HFFc6 (cell line): ENCODE results near the gene PUDP. TPM values are rescaled to one million over a fixed set of nuclear protein-coding genes. Genes with fewer than 3 reads are reported as not detected.

Source experiments
- DNase-seq: peaks from one replicate; pipeline ENCODE4 v3.0.0-alpha.2; 2018
- H3K27ac Mint-ChIP-seq: 2 replicates; pipeline ENCODE4 v1.8.0; 2020; ENCODE audit warnings: mild to moderate bottlenecking, mixed read lengths
- H3K27me3 Mint-ChIP-seq: 2 replicates; pipeline ENCODE4 v1.8.0; 2021; ENCODE audit warnings: mild to moderate bottlenecking, moderate library complexity, mixed read lengths; ENCODE audit not compliant: insufficient read depth
- H3K36me3 Mint-ChIP-seq: 2 replicates; pipeline ENCODE4 v1.8.0; 2021; ENCODE audit warnings: low read depth, mixed read lengths
- H3K4me1 Mint-ChIP-seq: 2 replicates; pipeline ENCODE4 v1.8.0; 2020; ENCODE audit warnings: low read depth, mixed read lengths
- H3K4me3 Mint-ChIP-seq: 2 replicates; pipeline ENCODE4 v1.8.0; 2020; ENCODE audit warnings: mild to moderate bottlenecking, moderate library complexity, mixed read lengths
- H3K9me3 Mint-ChIP-seq: 2 replicates; pipeline ENCODE4 v1.8.0; 2020; ENCODE audit warnings: mild to moderate bottlenecking, mixed read lengths
- CTCF ChIP-seq: fragments of 200-600 bp; sonication (generic); IDR thresholded peaks from 2 replicates; pipeline ENCODE4 v1.5.0; 2021; ENCODE audit warnings: antibody characterized with exemption, mild to moderate bottlenecking
- total RNA-seq, 6 experiments: library from RNA; stranded (reverse); fragmentation: NEBNext Ultra II Directional; extraction: Animal tissue kit (Norgen Biotek cat#: 25700); gene quantifications; 2 replicates in 1 of 6; 3 replicates in 5 of 6; pipeline ENCODE4 v1.2.3, GENCODE V29; 2021

The PUDP gene
- total RNA-seq, 6 experiments from 2014 or later = 23.6 to 30.9 (median 25.9) TPM

- no peak for DNase-seq
- Mint-ChIP-seq H3K9me3 (no peaks in the 10 kb centered on the region), H3K27me3 (no peaks in the 10 kb centered on the region), H3K4me1 (no peaks in the 10 kb centered on the region), H3K36me3 (no peaks in the 10 kb centered on the region), H3K4me3 (no peak overlapping the region), H3K27ac (no peak overlapping the region)
- no peak for TF ChIP-seq CTCF
These were observed 20.4 kb upstream of the PUDP start for GRCh38 chrX:7168371-7168770.

- H3K27me3 Mint-ChIP-seq = no peaks in the 10 kb centered on the region
- peaks cover 9% of the 10 kb centered on the region for H3K4me1 Mint-ChIP-seq
- H3K9me3 Mint-ChIP-seq = no peaks in the 10 kb centered on the region
- H3K27ac Mint-ChIP-seq = no peak overlapping the region
- DNase-seq = no peak
- TF ChIP-seq CTCF = no peak
- no peaks in the 10 kb centered on the region for H3K36me3 Mint-ChIP-seq
- H3K4me3 Mint-ChIP-seq = no peak overlapping the region
These were observed 16.2 kb upstream of the PUDP start for GRCh38 chrX:7164174-7164573.

DNA sequence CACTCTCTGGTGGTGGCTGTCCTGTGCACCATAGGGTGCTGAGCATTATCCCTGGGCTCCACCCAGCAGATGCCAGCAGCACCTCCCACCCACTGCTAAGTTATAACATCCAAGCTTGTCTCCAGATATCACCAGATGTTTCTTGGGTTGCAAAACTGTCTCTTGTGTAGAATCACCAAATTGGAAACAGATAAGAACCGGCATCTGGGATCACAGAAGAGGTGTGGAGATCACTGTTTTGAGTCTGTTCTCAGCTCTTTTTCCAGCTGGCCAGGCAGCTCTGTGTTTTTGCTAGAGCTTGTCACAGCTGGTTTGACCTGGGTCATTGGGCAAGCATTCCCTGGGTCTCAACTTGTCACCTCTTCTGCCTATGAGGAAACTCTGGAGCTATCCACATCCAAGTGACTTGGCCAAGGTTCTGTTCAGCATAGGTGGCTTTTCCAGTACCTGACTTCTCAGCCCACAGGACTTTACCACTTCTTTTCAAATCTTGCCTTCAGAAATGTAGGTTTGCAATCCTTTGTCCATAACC lies 15.3 kb upstream of the PUDP start:
- no peak overlapping the region for H3K27ac Mint-ChIP-seq

DNA sequence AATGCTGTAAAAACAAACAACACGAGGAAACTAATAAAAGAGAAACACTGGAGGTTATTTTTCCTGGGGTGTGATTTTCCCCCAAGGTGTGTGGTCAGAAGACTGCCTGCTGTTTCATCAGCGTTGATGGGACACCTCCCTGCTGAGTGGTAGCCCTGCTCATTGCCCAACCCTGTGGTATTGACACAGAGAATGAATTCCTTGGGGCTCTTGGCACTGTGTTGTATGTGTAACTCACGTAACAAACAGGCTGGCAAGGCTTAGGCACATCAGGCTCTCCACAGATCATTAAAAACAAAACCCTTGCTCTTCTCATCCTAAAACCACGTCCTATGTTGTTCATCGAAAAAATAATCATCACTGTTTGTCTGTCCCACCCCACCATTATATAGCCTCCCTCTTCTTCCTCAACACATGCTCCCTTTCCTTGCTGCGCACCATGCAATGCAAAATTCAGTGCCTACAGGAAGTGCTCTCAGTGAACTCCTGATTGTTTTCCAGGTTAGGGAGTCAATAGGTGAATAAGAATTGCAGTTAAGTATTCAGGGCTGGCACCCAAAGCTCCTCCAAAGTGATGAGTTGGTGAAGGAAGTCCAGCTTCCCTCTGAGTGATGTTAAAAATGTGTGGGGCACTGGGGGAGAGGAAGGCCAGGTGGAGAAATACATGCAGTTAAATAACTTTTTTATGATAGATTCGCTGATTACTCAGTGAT lies 11.4 kb upstream of the PUDP start:
- Mint-ChIP-seq H3K36me3 (no peaks in the 10 kb centered on the region), H3K9me3 (no peaks in the 10 kb centered on the region), H3K4me3 (no peak overlapping the region), H3K27ac (no peak overlapping the region), H3K27me3 (no peaks in the 10 kb centered on the region), H3K4me1 (peaks cover 10% of the 10 kb centered on the region)
- DNase-seq = no peak
- no peak for TF ChIP-seq CTCF

More for the DNA sequence above, 15.3 kb upstream of the PUDP start:
- DNase-seq = no peak
- no peaks in the 10 kb centered on the region for H3K36me3 Mint-ChIP-seq
- no peak for TF ChIP-seq CTCF
- peaks cover 10% of the 10 kb centered on the region for H3K4me1 Mint-ChIP-seq
- no peaks in the 10 kb centered on the region for H3K9me3 Mint-ChIP-seq
- H3K4me3 Mint-ChIP-seq = no peak overlapping the region
- H3K27me3 Mint-ChIP-seq = no peaks in the 10 kb centered on the region

DNA sequence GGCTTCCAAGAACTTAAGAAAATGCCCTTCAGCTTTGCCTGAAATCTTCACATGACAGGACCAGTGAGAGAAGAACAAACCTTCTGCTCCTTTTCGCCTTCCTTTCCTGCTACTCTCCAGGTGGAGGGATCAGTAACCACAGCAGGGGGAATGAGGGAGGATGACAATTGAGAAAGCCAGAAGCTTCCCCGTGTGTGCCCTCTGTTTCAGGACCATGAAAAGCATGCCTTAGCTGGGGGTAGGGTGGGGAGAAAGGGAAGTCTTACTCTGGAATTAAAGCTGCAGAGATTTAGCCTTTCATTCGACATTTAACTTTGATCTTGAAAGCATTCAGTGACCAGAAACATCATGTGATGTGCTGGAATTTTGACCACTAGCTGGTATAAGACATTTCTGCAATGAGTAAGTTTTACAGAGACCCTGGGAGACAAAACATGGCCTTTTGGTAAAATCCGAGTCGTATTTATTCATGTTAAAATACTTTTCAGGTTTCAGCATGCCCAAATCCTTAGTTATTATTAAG lies 10.6 kb upstream of the PUDP start:
- TF ChIP-seq CTCF = no peak
- Mint-ChIP-seq H3K4me3 (no peak overlapping the region), H3K9me3 (no peaks in the 10 kb centered on the region)

More for the DNA sequence above, 10.6 kb upstream of the PUDP start:
- Mint-ChIP-seq H3K4me1 (peaks cover 10% of the 10 kb centered on the region), H3K36me3 (no peaks in the 10 kb centered on the region), H3K27me3 (no peaks in the 10 kb centered on the region), H3K27ac (no peak overlapping the region)
- no peak for DNase-seq
